Smooth muscle cell (in vitro differentiated cells): Measurements from ENCODE around the gene COL23A1. TPM values are rescaled to one million over a fixed set of nuclear protein-coding genes. Genes with fewer than 3 reads are reported as not detected.

Source experiments
- DNase-seq: peaks from one replicate; lab custom pipeline; 2025; ENCODE audit not compliant: unreplicated experiment; lab: John Stamatoyannopoulos, UW
- H2AFZ ChIP-seq: fragments of 200-600 bp; sonication (generic); 2 replicates; pipeline ENCODE4 v1.6.0; 2016; ENCODE audit warnings: antibody characterized with exemption, low read depth, mild to moderate bottlenecking
- H3F3A ChIP-seq: fragments of 200-600 bp; sonication (generic); 2 replicates; pipeline ENCODE4 v1.6.0; 2017; ENCODE audit warnings: antibody characterized with exemption, low read depth
- H3K27ac ChIP-seq: fragments of 200-600 bp; sonication (generic); 2 replicates; pipeline ENCODE4 v1.5.1; 2016; ENCODE audit warnings: low read depth, mild to moderate bottlenecking
- H3K27me3 ChIP-seq: fragments of 200-600 bp; sonication (generic); 2 replicates; pipeline ENCODE4 v1.6.1; 2016; ENCODE audit warnings: low read depth, mild to moderate bottlenecking
- H3K36me3 ChIP-seq: fragments of 200-600 bp; sonication (generic); 2 replicates; pipeline ENCODE4 v1.5.1; 2016; ENCODE audit warnings: low read depth
- H3K4me1 ChIP-seq: fragments of 200-600 bp; sonication (generic); 2 replicates; pipeline ENCODE4 v1.5.1; 2016; ENCODE audit warnings: low read depth
- H3K4me2 ChIP-seq: fragments of 200-600 bp; sonication (generic); 2 replicates; pipeline ENCODE4 v1.6.0; 2016; ENCODE audit warnings: mild to moderate bottlenecking
- H3K4me3 ChIP-seq: fragments of 200-600 bp; sonication (generic); 2 replicates; pipeline ENCODE4 v1.5.1; 2016; ENCODE audit warnings: mild to moderate bottlenecking
- H3K79me2 ChIP-seq: fragments of 200-600 bp; sonication (generic); 2 replicates; pipeline ENCODE4 v1.6.0; 2016; ENCODE audit warnings: low read depth, mild to moderate bottlenecking
- H3K9ac ChIP-seq: fragments of 200-600 bp; sonication (generic); 2 replicates; pipeline ENCODE4 v1.6.0; 2016; ENCODE audit warnings: low read depth
- H3K9me3 ChIP-seq: fragments of 200-600 bp; sonication (generic); replicated peaks from 2 replicates; pipeline ENCODE4 v1.5.1; 2016; ENCODE audit warnings: low read depth
- H4K20me1 ChIP-seq: fragments of 200-600 bp; sonication (generic); 2 replicates; pipeline ENCODE4 v1.6.0; 2016; ENCODE audit warnings: low read depth
- WGBS: methylation state at CpG from one replicate; pipeline ENCODE4 v1.1.7; 2016; ENCODE audit warnings: low lambda C conversion rate; 5-methylcytosine and 5-hydroxymethylcytosine counted together
- polyA plus RNA-seq: library from polyadenylated mRNA; unstranded; fragments of >200 nt; fragmentation: Nextera tagmentation; extraction: Ambion mirVana; gene quantifications from 2 replicates; pipeline ENCODE4 v1.2.1, GENCODE V29; 2016
- total RNA-seq: library from RNA; depleted of rRNA; stranded (reverse); fragments of >200 nt; gene quantifications from 2 replicates; pipeline ENCODE4 v1.2.3, GENCODE V29; 2014
- TF ChIP-seq, protein P1 (sequence below): fragments of 200-600 bp; sonication (generic); IDR thresholded peaks from 2 replicates; pipeline ENCODE4 v1.5.1; 2017; ENCODE audit warnings: borderline replicate concordance, mild to moderate bottlenecking, antibody characterized with exemption; ENCODE audit not compliant: insufficient read depth, poor library complexity, severe bottlenecking

COL23A1 gene
- total and polyA plus RNA-seq, 2 experiments from 2014 or later: 5.3 to 27.4 TPM

DNA sequence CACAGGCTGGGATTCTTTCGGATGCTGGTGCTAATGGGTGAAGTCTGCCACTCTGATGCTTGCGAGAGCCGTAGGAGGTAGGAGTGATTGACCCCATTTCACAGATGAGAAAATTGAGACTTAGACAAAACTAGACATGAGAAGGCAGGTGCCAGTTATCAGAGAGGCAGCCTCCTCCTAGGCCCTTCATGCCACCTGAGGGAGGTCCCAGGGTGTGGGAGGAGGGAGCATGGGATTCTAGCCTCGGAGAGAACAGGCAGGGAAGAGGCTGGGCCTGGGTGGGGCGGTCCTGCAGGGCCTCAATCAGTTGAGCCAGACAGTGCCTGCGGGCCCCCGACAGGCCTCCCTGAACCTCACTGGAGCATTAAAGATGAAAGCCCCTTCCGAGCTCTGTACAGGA is 112.4 kb downstream of the COL23A1 start:
- Histone ChIP-seq H3K4me1 (no peaks in the 10 kb centered on the region), H3K9me3 (no peaks in the 10 kb centered on the region), H3K27me3 (no peaks in the 10 kb centered on the region), H3K4me2 (no peak overlapping the region), H3K36me3 (no peaks in the 10 kb centered on the region), H2AFZ (no peak overlapping the region), H3K4me3 (no peak overlapping the region), H4K20me1 (no peaks in the 10 kb centered on the region), H3F3A (peaks cover 6% of the 10 kb centered on the region), H3K79me2 (no peaks in the 10 kb centered on the region), H3K27ac (peak overlapping the region; percentile 17), H3K9ac (no peak overlapping the region)
- TF ChIP-seq, protein P1, sequence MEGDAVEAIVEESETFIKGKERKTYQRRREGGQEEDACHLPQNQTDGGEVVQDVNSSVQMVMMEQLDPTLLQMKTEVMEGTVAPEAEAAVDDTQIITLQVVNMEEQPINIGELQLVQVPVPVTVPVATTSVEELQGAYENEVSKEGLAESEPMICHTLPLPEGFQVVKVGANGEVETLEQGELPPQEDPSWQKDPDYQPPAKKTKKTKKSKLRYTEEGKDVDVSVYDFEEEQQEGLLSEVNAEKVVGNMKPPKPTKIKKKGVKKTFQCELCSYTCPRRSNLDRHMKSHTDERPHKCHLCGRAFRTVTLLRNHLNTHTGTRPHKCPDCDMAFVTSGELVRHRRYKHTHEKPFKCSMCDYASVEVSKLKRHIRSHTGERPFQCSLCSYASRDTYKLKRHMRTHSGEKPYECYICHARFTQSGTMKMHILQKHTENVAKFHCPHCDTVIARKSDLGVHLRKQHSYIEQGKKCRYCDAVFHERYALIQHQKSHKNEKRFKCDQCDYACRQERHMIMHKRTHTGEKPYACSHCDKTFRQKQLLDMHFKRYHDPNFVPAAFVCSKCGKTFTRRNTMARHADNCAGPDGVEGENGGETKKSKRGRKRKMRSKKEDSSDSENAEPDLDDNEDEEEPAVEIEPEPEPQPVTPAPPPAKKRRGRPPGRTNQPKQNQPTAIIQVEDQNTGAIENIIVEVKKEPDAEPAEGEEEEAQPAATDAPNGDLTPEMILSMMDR: no peak
- DNase-seq: no peak
- 81% methylated on average over 8 of the region's 8 CpGs for WGBS

DNA sequence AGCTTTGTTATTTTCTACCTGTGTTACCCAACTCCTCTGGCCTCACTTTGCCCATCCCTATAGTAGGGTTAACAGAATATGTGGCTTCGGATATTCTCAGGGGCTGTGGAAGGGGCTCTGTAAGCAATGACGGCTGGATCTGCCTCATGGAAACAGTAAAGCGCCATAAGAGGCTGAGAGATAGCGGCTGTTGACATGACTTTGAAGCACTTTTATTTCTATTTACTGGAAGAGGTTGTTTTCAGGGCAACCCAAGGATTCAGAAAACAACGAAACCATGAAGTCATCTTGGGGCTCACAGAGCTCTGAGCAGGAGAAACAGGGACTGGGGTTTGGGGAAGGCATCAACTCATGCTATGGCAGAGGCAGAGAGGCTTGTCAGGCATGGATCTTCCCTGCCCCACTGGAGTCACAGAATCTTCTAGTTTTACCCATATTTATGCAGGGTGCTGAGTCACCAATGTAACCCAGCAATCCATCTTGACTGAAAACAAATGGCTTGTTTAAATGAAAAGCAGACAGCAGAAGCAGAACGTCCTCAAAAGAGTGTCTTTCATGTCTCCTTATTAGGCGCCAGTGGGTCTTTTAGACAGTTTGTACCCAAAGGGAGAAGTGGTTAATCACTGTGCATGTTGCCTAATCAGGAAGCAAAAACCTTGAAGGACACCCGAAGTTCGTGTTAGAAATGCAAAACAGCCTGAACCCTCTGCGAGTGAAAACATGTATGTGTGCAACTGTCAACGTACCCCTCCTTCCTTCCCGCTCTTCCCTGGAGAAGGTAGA is 113.0 kb downstream of the COL23A1 start:
- no peak overlapping the region for H3K9ac ChIP-seq
- DNase-seq: no peak
- no peaks in the 10 kb centered on the region for H3K36me3 ChIP-seq
- no peak overlapping the region for H2AFZ ChIP-seq
- peaks cover 6% of the 10 kb centered on the region for H3F3A ChIP-seq
- H3K27ac ChIP-seq: peak overlapping the region; percentile 17
- H3K27me3 ChIP-seq: no peaks in the 10 kb centered on the region
- H3K79me2 ChIP-seq: no peaks in the 10 kb centered on the region
- no peaks in the 10 kb centered on the region for H3K4me1 ChIP-seq
- H3K9me3 ChIP-seq: no peaks in the 10 kb centered on the region
- H4K20me1 ChIP-seq: no peaks in the 10 kb centered on the region
- TF ChIP-seq, protein P1: no peak
- WGBS: 52% methylated on average over 12 of the region's 12 CpGs
- H3K4me3 ChIP-seq: no peak overlapping the region
- H3K4me2 ChIP-seq: peak overlapping the region; percentile 21

DNA sequence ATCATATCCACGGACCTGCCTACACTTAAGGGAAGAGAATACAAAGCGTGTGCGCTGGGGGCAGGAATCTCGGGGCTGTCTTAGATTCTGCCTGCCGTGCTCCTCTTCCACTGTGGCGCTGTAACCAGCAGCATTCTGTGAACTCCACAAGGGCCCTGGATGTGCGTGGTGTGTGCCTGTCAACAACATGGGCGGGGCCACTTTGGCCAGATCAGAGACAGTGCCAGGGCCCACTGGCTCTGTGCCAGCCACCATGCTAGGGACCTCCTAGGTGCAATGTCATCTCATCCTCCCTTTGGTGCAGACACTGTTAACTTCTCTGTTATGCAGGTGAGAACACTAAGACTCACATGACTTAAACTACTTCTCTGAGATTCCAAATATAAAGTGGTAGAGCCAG is 113.7 kb downstream of the COL23A1 start:
- no peak for DNase-seq
- H3K79me2 ChIP-seq: no peaks in the 10 kb centered on the region
- H3K27ac ChIP-seq: peak overlapping the region; percentile 17
- H3F3A ChIP-seq: peaks cover 6% of the 10 kb centered on the region
- H4K20me1 ChIP-seq: no peaks in the 10 kb centered on the region
- no peaks in the 10 kb centered on the region for H3K36me3 ChIP-seq
- no peaks in the 10 kb centered on the region for H3K4me1 ChIP-seq
- no peak overlapping the region for H3K9ac ChIP-seq
- H3K4me2 ChIP-seq: no peak overlapping the region
- 93% methylated on average over 8 of the region's 8 CpGs for WGBS
- no peak overlapping the region for H3K4me3 ChIP-seq
- H2AFZ ChIP-seq: no peak overlapping the region
- TF ChIP-seq, protein P1: no peak
- no peaks in the 10 kb centered on the region for H3K9me3 ChIP-seq
- H3K27me3 ChIP-seq: no peaks in the 10 kb centered on the region

DNA sequence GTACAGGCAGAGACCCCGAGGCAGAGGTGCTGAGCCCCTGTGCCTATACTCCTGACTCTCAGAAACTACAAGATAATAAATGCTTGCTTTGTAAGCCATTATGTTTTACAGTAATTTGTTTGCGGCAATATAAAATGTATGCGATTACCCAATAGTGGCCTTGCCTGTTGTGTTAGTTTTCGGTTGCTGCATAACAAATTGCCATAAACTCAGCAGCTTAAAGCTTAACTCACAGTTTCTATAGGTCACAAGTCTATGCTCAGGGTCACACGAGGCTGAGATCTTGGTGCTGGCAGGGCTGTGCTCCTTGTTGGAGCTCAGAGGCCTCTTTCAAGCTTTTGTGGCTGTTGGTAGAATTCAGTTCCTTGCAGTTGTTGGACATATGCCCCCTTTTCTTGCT is 114.8 kb downstream of the COL23A1 start:
- no peak overlapping the region for H3K9ac ChIP-seq
- H3K4me3 ChIP-seq: no peak overlapping the region
- no peak overlapping the region for H2AFZ ChIP-seq
- WGBS: 85% methylated on average over 5 of the region's 5 CpGs
- no peaks in the 10 kb centered on the region for H3K79me2 ChIP-seq
- peaks cover 6% of the 10 kb centered on the region for H3F3A ChIP-seq
- no peak for DNase-seq
- H3K36me3 ChIP-seq: no peaks in the 10 kb centered on the region
- no peaks in the 10 kb centered on the region for H3K4me1 ChIP-seq
- no peaks in the 10 kb centered on the region for H3K27me3 ChIP-seq
- no peaks in the 10 kb centered on the region for H3K9me3 ChIP-seq
- TF ChIP-seq, protein P1: no peak
- peak overlapping the region; percentile 47 for H3K4me2 ChIP-seq
- H4K20me1 ChIP-seq: no peaks in the 10 kb centered on the region
- H3K27ac ChIP-seq: peak overlapping the region; percentile 30
